OCI-LY3 (cell line): ENCODE measurements around the gene METTL16.

Experiments used
- CTCF ChIP-seq: fragments of 200-600, 300-600 bp; sonication (generic); IDR thresholded peaks from 2 replicates; pipeline ENCODE4 v1.5.1; 2014; ENCODE audit warnings: antibody characterized with exemption, low read length, low read depth
- EZH2phosphoT487 ChIP-seq: fragments of 200-600 bp; shearing (Covaris generic); IDR thresholded peaks from 2 replicates; pipeline ENCODE4 v1.6.1; 2018; ENCODE audit warnings: antibody characterized with exemption, mixed run types, low read depth

DNA sequence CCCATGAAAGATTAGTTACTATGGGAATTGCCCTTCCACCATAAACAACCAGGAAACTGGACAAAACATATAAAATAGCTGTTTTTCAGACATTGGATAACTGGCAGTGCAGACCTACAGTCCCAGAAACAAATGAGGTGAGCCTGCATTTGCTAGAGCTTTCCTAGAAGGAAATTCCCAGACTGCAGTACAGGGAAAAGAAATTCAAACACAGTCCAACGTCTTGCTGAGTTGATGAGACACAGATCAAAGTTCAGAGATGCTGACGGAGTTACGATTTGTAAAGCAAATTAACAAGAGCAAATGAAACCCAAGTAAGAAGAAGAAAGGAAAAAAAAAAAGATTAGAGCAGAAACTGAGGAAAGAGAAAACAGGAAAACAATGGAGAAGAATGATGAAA, 69.5 kb downstream of the METTL16 start:
- TF ChIP-seq CTCF (no peak), EZH2phosphoT487 (no peak)
